Measurements from ENCODE around the gene RET. TPM values are rescaled to one million over a fixed set of nuclear protein-coding genes. Genes with fewer than 3 reads are reported as not detected.

The RET gene
- total RNA-seq, 1 experiment from 2014 or later, result 68.0 TPM

GRCh38 chr10:43160921-43161255, 84.0 kb downstream of the RET start:
- Histone ChIP-seq H3K9me3 (ENCODE audit: low read depth, low read length, poor library complexity, severe bottlenecking) (no peaks in the 10 kb centered on the region), H3K36me3 (ENCODE audit: insufficient read depth, low read length, poor library complexity, severe bottlenecking) (no peaks in the 10 kb centered on the region), H3K27me3 (replicated peaks; ENCODE audit: insufficient read depth, low read depth, low read length, poor library complexity) (no peaks in the 10 kb centered on the region), H3K27ac (ENCODE audit: low read depth, low read length, poor library complexity, severe bottlenecking) (no peak overlapping the region), H3K4me3 (ENCODE audit: low read depth, low read length, poor library complexity, severe bottlenecking) (no peak overlapping the region), H3K4me1 (ENCODE audit: insufficient read depth, low read length, poor library complexity, severe bottlenecking) (no peaks in the 10 kb centered on the region)
- POLR2A ChIA-PET (ENCODE audit: low non-redundant PET), result interaction anchor here (0.6 kb wide), 1 partner anchor 514 kb away, joined by 3 read pairs; no protein-coding TSS in a partner anchor
- CTCF ChIA-PET, result no interaction called here
- TF ChIP-seq EZH2 (IDR thresholded peaks at IDR 0.05; ENCODE audit: borderline replicate concordance, low read depth, low read length, poor library complexity, severe bottlenecking), result no peak
- TF ChIP-seq CTCF (conservative IDR thresholded peaks at IDR 0.05; ENCODE audit: low read depth, low read length), result no peak
- intact Hi-C loops (cut with micrococcal nuclease; ENCODE audit: unreplicated experiment), result no loop called here
- no TSS peak for BruUV-seq (replicated peaks)
- no peak for DNase-seq (ENCODE audit: low spot score)

- Histone ChIP-seq H3K4me1 (ENCODE audit: insufficient read depth, low read length, poor library complexity, severe bottlenecking) (peaks cover 6% of the 10 kb centered on the region), H3K36me3 (ENCODE audit: insufficient read depth, low read length, poor library complexity, severe bottlenecking) (peaks cover 4% of the 10 kb centered on the region), H3K27me3 (replicated peaks; ENCODE audit: insufficient read depth, low read depth, low read length, poor library complexity) (no peaks in the 10 kb centered on the region), H3K4me3 (ENCODE audit: low read depth, low read length, poor library complexity, severe bottlenecking) (no peak overlapping the region), H3K9me3 (ENCODE audit: low read depth, low read length, poor library complexity, severe bottlenecking) (no peaks in the 10 kb centered on the region), H3K27ac (ENCODE audit: low read depth, low read length, poor library complexity, severe bottlenecking) (no peak overlapping the region)
- TF ChIP-seq EZH2 (IDR thresholded peaks at IDR 0.05; ENCODE audit: borderline replicate concordance, low read depth, low read length, poor library complexity, severe bottlenecking), result no peak
- TF ChIP-seq CTCF (conservative IDR thresholded peaks at IDR 0.05; ENCODE audit: low read depth, low read length), result no peak
- no peak for DNase-seq (ENCODE audit: low spot score)
- BruUV-seq (replicated peaks), result no TSS peak
- ChIA-PET POLR2A (ENCODE audit: low non-redundant PET) (no interaction called here), CTCF (no interaction called here)
- intact Hi-C loops (cut with micrococcal nuclease; ENCODE audit: unreplicated experiment), result no loop called here
These were observed 85.7 kb downstream of the RET start for GRCh38 chr10:43162604-43163003.

DNA sequence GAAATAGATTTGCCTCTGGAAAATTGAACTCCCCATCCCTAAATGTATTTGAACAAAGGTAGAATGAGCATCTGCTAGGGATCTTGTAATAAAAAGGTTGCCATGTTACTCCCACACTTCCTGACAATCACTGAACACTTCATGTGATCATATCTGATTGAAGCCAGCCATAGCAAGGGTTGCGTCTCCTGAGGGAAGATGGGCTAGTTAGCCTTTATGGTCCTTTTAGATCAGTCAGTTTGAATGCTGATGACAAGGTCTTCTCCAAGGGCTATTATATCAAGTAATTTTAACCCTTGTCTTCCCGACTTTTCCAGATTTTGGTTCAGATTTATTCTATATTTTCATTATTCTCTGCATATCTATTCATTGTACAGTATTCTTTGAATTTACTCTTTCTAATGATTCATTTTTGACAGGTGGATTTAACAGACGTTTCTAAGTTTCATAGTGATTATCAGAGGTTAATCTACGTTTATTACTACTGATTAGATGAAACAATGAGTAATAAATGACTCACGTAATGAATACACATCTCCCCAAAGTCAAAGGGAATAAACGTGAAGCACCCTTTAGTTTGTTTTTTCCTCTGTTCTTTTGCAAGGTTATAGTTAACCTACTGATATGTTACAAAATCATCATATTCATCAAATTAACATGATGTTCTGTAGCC, 89.5 kb downstream of the RET start:
- H3K27ac ChIP-seq (ENCODE audit: low read depth, low read length, poor library complexity, severe bottlenecking), result no peak overlapping the region
- TF ChIP-seq CTCF (conservative IDR thresholded peaks at IDR 0.05; ENCODE audit: low read depth, low read length) (no peak), EZH2 (IDR thresholded peaks at IDR 0.05; ENCODE audit: borderline replicate concordance, low read depth, low read length, poor library complexity, severe bottlenecking) (no peak)
- no peaks in the 10 kb centered on the region for H3K9me3 ChIP-seq (ENCODE audit: low read depth, low read length, poor library complexity, severe bottlenecking)
- intact Hi-C loops (cut with micrococcal nuclease; ENCODE audit: unreplicated experiment), result no loop called here
- H3K4me1 ChIP-seq (ENCODE audit: insufficient read depth, low read length, poor library complexity, severe bottlenecking), result peaks cover 6% of the 10 kb centered on the region
- DNase-seq (ENCODE audit: low spot score), result no peak
- no peak overlapping the region for H3K4me3 ChIP-seq (ENCODE audit: low read depth, low read length, poor library complexity, severe bottlenecking)
- POLR2A ChIA-PET (ENCODE audit: low non-redundant PET), result no interaction called here
- BruUV-seq (replicated peaks), result no TSS peak
- CTCF ChIA-PET, result no interaction called here
- peaks cover 4% of the 10 kb centered on the region for H3K36me3 ChIP-seq (ENCODE audit: insufficient read depth, low read length, poor library complexity, severe bottlenecking)
- no peaks in the 10 kb centered on the region for H3K27me3 ChIP-seq (replicated peaks; ENCODE audit: insufficient read depth, low read depth, low read length, poor library complexity)
